ENCODE data around the gene ST8SIA5.

GRCh38 chr18:46668135-46668534, 88.7 kb downstream of the ST8SIA5 start:
- TF ChIP-seq CTCF (IDR thresholded peaks at IDR 0.05): no peak
- no peak for TF ChIP-seq ATF3 (CRISPR knock-in tag; conservative IDR thresholded peaks at IDR 0.05)
- TF ChIP-seq NR1H2 (CRISPR knock-in tag; IDR thresholded peaks at IDR 0.05): no peak
- no peak for TF ChIP-seq CBFB (CRISPR knock-in tag; IDR thresholded peaks at IDR 0.05; ENCODE audit: low read depth)
- no peak for TF ChIP-seq MXD4 (CRISPR knock-in tag; IDR thresholded peaks at IDR 0.05; ENCODE audit: borderline replicate concordance)
- no peak for TF ChIP-seq CREB1 (CRISPR knock-in tag; IDR thresholded peaks at IDR 0.05)
- TF ChIP-seq E2F1 (CRISPR knock-in tag; IDR thresholded peaks at IDR 0.05): no peak
- no peak for TF ChIP-seq PRDM15 (CRISPR knock-in tag; IDR thresholded peaks at IDR 0.05)
- TF ChIP-seq ZNF121 (CRISPR knock-in tag; IDR thresholded peaks at IDR 0.05): no peak
